Neural progenitor cell (in vitro differentiated cells): ENCODE data around the gene MYO9B. TPM values are rescaled to one million over a fixed set of nuclear protein-coding genes. Genes with fewer than 3 reads are reported as not detected.

ENCODE experiments used
- DNase-seq: peaks from one replicate; pipeline ENCODE4 v3.0.0-alpha.2; 2016; ENCODE audit warnings: low spot score
- H2AFZ ChIP-seq: fragments of 200-600 bp; sonication (generic); replicated peaks from 2 replicates; pipeline ENCODE4 v1.6.1; 2016; ENCODE audit warnings: antibody characterized with exemption
- H3F3A ChIP-seq: fragments of 200-600 bp; sonication (generic); 2 replicates; pipeline ENCODE4 v1.6.1; 2016; ENCODE audit warnings: antibody characterized with exemption, low read depth
- H3K27ac ChIP-seq: fragments of 200-600 bp; sonication (generic); 2 replicates; pipeline ENCODE4 v1.5.1; 2016; ENCODE audit warnings: mild to moderate bottlenecking
- H3K27me3 ChIP-seq: fragments of 200-600 bp; sonication (generic); 2 replicates; pipeline ENCODE4 v1.6.1; 2016; ENCODE audit warnings: mild to moderate bottlenecking, moderate library complexity
- H3K36me3 ChIP-seq: fragments of 200-600 bp; sonication (generic); 2 replicates; pipeline ENCODE4 v1.5.1; 2016
- H3K4me1 ChIP-seq: fragments of 200-600 bp; sonication (generic); 2 replicates; pipeline ENCODE4 v1.6.1; 2016; ENCODE audit warnings: mixed run types
- H3K4me2 ChIP-seq: fragments of 200-600 bp; sonication (generic); 2 replicates; pipeline ENCODE4 v1.6.1; 2016
- H3K4me3 ChIP-seq: fragments of 200-600 bp; sonication (generic); 2 replicates; pipeline ENCODE4 v1.5.1; 2016
- H3K79me2 ChIP-seq: fragments of 200-600 bp; sonication (generic); 2 replicates; pipeline ENCODE4 v1.6.1; 2016; ENCODE audit warnings: low read depth
- H3K9ac ChIP-seq: fragments of 200-600 bp; sonication (generic); 2 replicates; pipeline ENCODE4 v1.6.1; 2016
- H3K9me3 ChIP-seq: fragments of 200-600 bp; sonication (generic); 2 replicates; pipeline ENCODE4 v1.5.1; 2016; ENCODE audit warnings: low read depth
- H4K20me1 ChIP-seq: fragments of 200-600 bp; sonication (generic); 2 replicates; pipeline ENCODE4 v1.6.1; 2016; ENCODE audit warnings: low read depth
- H3K27ac Mint-ChIP-seq: 3 replicates; pipeline ENCODE4 v1.8.0; 2021; ENCODE audit warnings: mixed read lengths
- H3K27me3 Mint-ChIP-seq: 2 replicates; pipeline ENCODE4 v1.8.0; 2022; ENCODE audit warnings: low read depth, mild to moderate bottlenecking, inconsistent platforms, moderate library complexity, mixed read lengths; ENCODE audit not compliant: insufficient read depth
- H3K36me3 Mint-ChIP-seq: 3 replicates; pipeline ENCODE4 v1.8.0; 2021; ENCODE audit warnings: mixed read lengths
- H3K4me1 Mint-ChIP-seq: 3 replicates; pipeline ENCODE4 v1.8.0; 2021; ENCODE audit warnings: mixed read lengths
- H3K4me3 Mint-ChIP-seq: 3 replicates; pipeline ENCODE4 v1.8.0; 2021; ENCODE audit warnings: mild to moderate bottlenecking, moderate library complexity, mixed read lengths
- H3K9me3 Mint-ChIP-seq: 3 replicates; pipeline ENCODE4 v1.8.0; 2020; ENCODE audit warnings: mixed read lengths
- CTCF ChIP-seq: fragments of 200-600 bp; sonication (generic); IDR thresholded peaks from 2 replicates; pipeline ENCODE4 v1.5.1; 2017; ENCODE audit warnings: antibody characterized with exemption, mild to moderate bottlenecking
- EZH2 ChIP-seq: fragments of 200-600 bp; sonication (generic); IDR thresholded peaks from 2 replicates; pipeline ENCODE4 v1.6.1; 2017; ENCODE audit warnings: antibody characterized with exemption, mild to moderate bottlenecking, moderate library complexity
- EZH2phosphoT487 ChIP-seq: fragments of 200-600 bp; sonication (generic); IDR thresholded peaks from 2 replicates; pipeline ENCODE4 v1.6.1; 2017; ENCODE audit warnings: antibody characterized with exemption
- total RNA-seq: library from RNA; depleted of rRNA; stranded (reverse); fragments of >200 nt; gene quantifications from 2 replicates; pipeline ENCODE4 v1.2.3, GENCODE V29; 2015; ENCODE audit warnings: low replicate concordance

Gene MYO9B
- total RNA-seq, 1 donor from 2014 or later: 38.5 TPM

GRCh38 chr19:17055636-17056035 lies 19.9 kb upstream of the MYO9B start:
- peaks cover 21% of the 10 kb centered on the region for H3K36me3 ChIP-seq
- Mint-ChIP-seq H3K4me1 (peaks cover 15% of the 10 kb centered on the region), H3K4me3 (no peak overlapping the region), H3K36me3 (peaks cover 25% of the 10 kb centered on the region), H3K9me3 (no peaks in the 10 kb centered on the region), H3K27ac (no peak overlapping the region), H3K27me3 (peaks cover 2% of the 10 kb centered on the region)
- H4K20me1 ChIP-seq: peaks cover 3% of the 10 kb centered on the region
- DNase-seq: no peak
- no peak overlapping the region for H3K9ac ChIP-seq
- TF ChIP-seq EZH2: no peak
- TF ChIP-seq CTCF: no peak
- no peak for TF ChIP-seq EZH2phosphoT487
- H3K4me1 ChIP-seq: peaks cover 6% of the 10 kb centered on the region
- no peak overlapping the region for H3K4me3 ChIP-seq
- no peaks in the 10 kb centered on the region for H3K79me2 ChIP-seq
- no peak overlapping the region for H2AFZ ChIP-seq
- H3K4me2 ChIP-seq: no peak overlapping the region
- H3K27me3 ChIP-seq: no peaks in the 10 kb centered on the region
- no peaks in the 10 kb centered on the region for H3K9me3 ChIP-seq
- peaks cover 7% of the 10 kb centered on the region for H3F3A ChIP-seq
- no peak overlapping the region for H3K27ac ChIP-seq

GRCh38 chr19:17058236-17058635 lies 17.3 kb upstream of the MYO9B start:
- no peak overlapping the region for H3K27ac ChIP-seq
- TF ChIP-seq CTCF: no peak
- TF ChIP-seq EZH2: no peak
- no peak for TF ChIP-seq EZH2phosphoT487
- Mint-ChIP-seq H3K36me3 (peaks cover 23% of the 10 kb centered on the region), H3K9me3 (no peaks in the 10 kb centered on the region), H3K4me3 (no peak overlapping the region), H3K27ac (peak overlapping the region; percentile 12), H3K4me1 (no peaks in the 10 kb centered on the region), H3K27me3 (no peaks in the 10 kb centered on the region)
- H3K4me2 ChIP-seq: no peak overlapping the region
- H4K20me1 ChIP-seq: peaks cover 4% of the 10 kb centered on the region
- H3K9me3 ChIP-seq: no peaks in the 10 kb centered on the region
- H3K9ac ChIP-seq: no peak overlapping the region
- H3K4me3 ChIP-seq: no peak overlapping the region
- peaks cover 1% of the 10 kb centered on the region for H3F3A ChIP-seq
- H3K79me2 ChIP-seq: peaks cover 17% of the 10 kb centered on the region
- peaks cover 16% of the 10 kb centered on the region for H3K36me3 ChIP-seq
- DNase-seq: no peak
- no peak overlapping the region for H2AFZ ChIP-seq
- H3K4me1 ChIP-seq: no peaks in the 10 kb centered on the region
- H3K27me3 ChIP-seq: no peaks in the 10 kb centered on the region

GRCh38 chr19:17060802-17061201 lies 14.8 kb upstream of the MYO9B start:
- no peak overlapping the region for H3K27ac Mint-ChIP-seq
- peaks cover 16% of the 10 kb centered on the region for H3K36me3 ChIP-seq

More at GRCh38 chr19:17060802-17061201, 14.8 kb upstream of the MYO9B start:
- H3K4me3 ChIP-seq: no peak overlapping the region
- Mint-ChIP-seq H3K36me3 (peaks cover 35% of the 10 kb centered on the region), H3K27me3 (no peaks in the 10 kb centered on the region), H3K9me3 (peaks cover 3% of the 10 kb centered on the region), H3K4me3 (no peak overlapping the region), H3K4me1 (peaks cover 2% of the 10 kb centered on the region)
- H3K4me1 ChIP-seq: no peaks in the 10 kb centered on the region
- no peak overlapping the region for H3K9ac ChIP-seq
- H3K79me2 ChIP-seq: peaks cover 43% of the 10 kb centered on the region
- peaks cover 6% of the 10 kb centered on the region for H4K20me1 ChIP-seq
- no peak for DNase-seq
- no peaks in the 10 kb centered on the region for H3F3A ChIP-seq
- no peaks in the 10 kb centered on the region for H3K27me3 ChIP-seq
- TF ChIP-seq EZH2: no peak
- TF ChIP-seq CTCF: no peak
- TF ChIP-seq EZH2phosphoT487: no peak
- no peak overlapping the region for H3K27ac ChIP-seq
- H3K4me2 ChIP-seq: no peak overlapping the region
- H3K9me3 ChIP-seq: no peaks in the 10 kb centered on the region
- no peak overlapping the region for H2AFZ ChIP-seq
